Activated CD4-positive, CD25-positive, alpha-beta regulatory T cell treated with anti-CD3 and anti-CD28 coated beads, Interleukin-2, amount 50 U/mL, for 24 hours (primary cell): ENCODE data around the gene SLC25A48.

Experiments used
- ATAC-seq, 2 donors: fragments of 150-1000 bp; cut with Tn5 transposase; one replicate each; pipeline ENCODE4 v1.10.0; 2021; ENCODE audit warnings: mild to moderate bottlenecking in 1 of 2, moderate library complexity in 1 of 2

SLC25A48 gene

GRCh38 chr5:135834639-135835529 lies at the start of gene SLC25A48:
Gene SLC25A48 (plus strand): TSS chr5:135834663. CDS start chr5:135834848, 185 bp downstream.
- no peak for ATAC-seq

GRCh38 chr5:135800656-135801055 lies 33.8 kb upstream of the SLC25A48 start:
- ATAC-seq, result no peak

GRCh38 chr5:135810188-135810943 lies 24.1 kb upstream of the SLC25A48 start:
- no peak for ATAC-seq

GRCh38 chr5:135811007-135811406 lies 23.5 kb upstream of the SLC25A48 start:
- no peak for ATAC-seq

GRCh38 chr5:135813758-135814157 lies 20.7 kb upstream of the SLC25A48 start:
- ATAC-seq, result no peak

GRCh38 chr5:135814316-135814715 lies 20.1 kb upstream of the SLC25A48 start:
- no peak for ATAC-seq

- no peak for ATAC-seq
Measured at GRCh38 chr5:135814812-135815211, 19.7 kb upstream of the SLC25A48 start.

- no peak for ATAC-seq
Measured at GRCh38 chr5:135821061-135821801, 13.2 kb upstream of the SLC25A48 start.

- no peak for ATAC-seq
Measured at GRCh38 chr5:135821802-135822201, 12.7 kb upstream of the SLC25A48 start.

- no peak for ATAC-seq
Measured at GRCh38 chr5:135822286-135822685, 12.2 kb upstream of the SLC25A48 start.

- no peak for ATAC-seq
Measured at GRCh38 chr5:135822959-135823358, 11.5 kb upstream of the SLC25A48 start.

- ATAC-seq, result no peak
Measured at GRCh38 chr5:135823881-135824280, 10.6 kb upstream of the SLC25A48 start.

- no peak for ATAC-seq
Measured at GRCh38 chr5:135824541-135825041, 9.9 kb upstream of the SLC25A48 start.

- no peak for ATAC-seq
Measured at GRCh38 chr5:135825373-135826220, 8.9 kb upstream of the SLC25A48 start.

- no peak for ATAC-seq
Measured at GRCh38 chr5:135826221-135826525, 8.3 kb upstream of the SLC25A48 start.

GRCh38 chr5:135826994-135827671 lies 7.3 kb upstream of the SLC25A48 start:
- no peak for ATAC-seq

- no peak for ATAC-seq
Measured at GRCh38 chr5:135827965-135828781, 6.3 kb upstream of the SLC25A48 start.

- ATAC-seq, result no peak
Measured at GRCh38 chr5:135828782-135829127, 5.7 kb upstream of the SLC25A48 start.

- ATAC-seq, result no peak
Measured at GRCh38 chr5:135829179-135829578, 5.3 kb upstream of the SLC25A48 start.

GRCh38 chr5:135829681-135830383 lies 4.6 kb upstream of the SLC25A48 start:
- no peak for ATAC-seq
